Caco-2 (cell line): ENCODE data around the gene PCIF1. TPM values are rescaled to one million over a fixed set of nuclear protein-coding genes. Genes with fewer than 3 reads are reported as not detected.

Experiments
- BruUV-seq: library from RNA; stranded (reverse); fragments of 400-500 nt; replicated peaks from 2 replicates; lab custom pipeline; 2021; lab: Mats Ljungman, UMichigan
- CTCF ChIA-PET: fragments of 300-600 bp; sonication (Branson Sonifier 250); formaldehyde crosslinking; loops from one replicate; lab custom pipeline; 2022; ENCODE audit warnings: antibody characterized with exemption; lab: Charles Lee
- POLR2A ChIA-PET: fragments of 300-600 bp; sonication (Branson Sonifier 250); formaldehyde crosslinking; loops from one replicate; lab custom pipeline; 2022; ENCODE audit warnings: antibody characterized with exemption; lab: Charles Lee
- DNase-seq, 2 experiments: peaks; one replicate each; pipeline versions ENCODE4 v3.0.0 to v3.0.0-alpha.2; 2020 to 2022
- H3K27me3 ChIP-seq: replicated peaks from 2 replicates; pipeline ENCODE4 v1.6.0; 2011; ENCODE audit warnings: low read length; ENCODE audit not compliant: control insufficient read depth, insufficient read depth
- H3K36me3 ChIP-seq: 2 replicates; pipeline ENCODE4 v1.5.1; 2011; ENCODE audit warnings: low read length; ENCODE audit not compliant: control insufficient read depth, insufficient read depth
- H3K4me1 ChIP-seq: fragments of 250-450 bp; sonication (Bioruptor Pico); 2 replicates; pipeline ENCODE4 v1.5.1; 2020; ENCODE audit warnings: mild to moderate bottlenecking
- H3K4me3 ChIP-seq: 2 replicates; pipeline ENCODE4 v1.5.1; 2011; ENCODE audit warnings: low read depth, mild to moderate bottlenecking, control low read depth, low read length
- H3K9me3 ChIP-seq: fragments of 250-450 bp; sonication (Bioruptor Pico); 2 replicates; pipeline ENCODE4 v1.5.1; 2020; ENCODE audit warnings: mild to moderate bottlenecking, moderate library complexity
- H3K27ac Mint-ChIP-seq: one replicate; pipeline ENCODE4 v1.8.0; 2022; ENCODE audit warnings: mixed read lengths; ENCODE audit not compliant: unreplicated experiment
- H3K27me3 Mint-ChIP-seq: one replicate; pipeline ENCODE4 v1.8.0; 2022; ENCODE audit warnings: mixed read lengths; ENCODE audit not compliant: insufficient read depth, unreplicated experiment
- H3K36me3 Mint-ChIP-seq: one replicate; pipeline ENCODE4 v1.8.0; 2022; ENCODE audit warnings: mild to moderate bottlenecking, mixed read lengths; ENCODE audit not compliant: insufficient read depth, unreplicated experiment
- H3K4me1 Mint-ChIP-seq: one replicate; pipeline ENCODE4 v1.8.0; 2022; ENCODE audit warnings: low read depth, mixed read lengths; ENCODE audit not compliant: unreplicated experiment
- H3K4me3 Mint-ChIP-seq: one replicate; pipeline ENCODE4 v1.8.0; 2022; ENCODE audit warnings: mild to moderate bottlenecking, moderate library complexity, mixed read lengths; ENCODE audit not compliant: unreplicated experiment
- H3K9me3 Mint-ChIP-seq: one replicate; pipeline ENCODE4 v1.8.0; 2022; ENCODE audit warnings: mixed read lengths; ENCODE audit not compliant: unreplicated experiment
- CTCF ChIP-seq, 2 experiments: fragments of 200-600 bp in 1 of 2; IDR thresholded peaks; 1 replicate in 1 of 2; 2 replicates in 1 of 2; pipeline versions ENCODE4 v1.5.1 to v1.8.0; 2011 to 2022; ENCODE audit warnings: antibody characterized with exemption in 1 of 2, control low read depth in 1 of 2, inconsistent platforms in 1 of 2, low read depth in 1 of 2, low read length in 1 of 2, mild to moderate bottlenecking in 1 of 2, moderate library complexity in 1 of 2; ENCODE audit not compliant: insufficient read depth in 1 of 2, severe bottlenecking in 1 of 2, unreplicated experiment in 1 of 2
- intact Hi-C: fragments of 100-400 bp; cut with micrococcal nuclease; formaldehyde crosslinking; loops from one replicate; pipeline ENCODE4 v1.10.0; 2022; ENCODE audit not compliant: unreplicated experiment
- total RNA-seq: library from RNA; stranded (reverse); gene quantifications from 2 replicates; pipeline ENCODE4 v1.2.3, GENCODE V29; 2022

Gene PCIF1
- total RNA-seq, 1 experiment from 2014 or later, result 75.9 TPM

DNA sequence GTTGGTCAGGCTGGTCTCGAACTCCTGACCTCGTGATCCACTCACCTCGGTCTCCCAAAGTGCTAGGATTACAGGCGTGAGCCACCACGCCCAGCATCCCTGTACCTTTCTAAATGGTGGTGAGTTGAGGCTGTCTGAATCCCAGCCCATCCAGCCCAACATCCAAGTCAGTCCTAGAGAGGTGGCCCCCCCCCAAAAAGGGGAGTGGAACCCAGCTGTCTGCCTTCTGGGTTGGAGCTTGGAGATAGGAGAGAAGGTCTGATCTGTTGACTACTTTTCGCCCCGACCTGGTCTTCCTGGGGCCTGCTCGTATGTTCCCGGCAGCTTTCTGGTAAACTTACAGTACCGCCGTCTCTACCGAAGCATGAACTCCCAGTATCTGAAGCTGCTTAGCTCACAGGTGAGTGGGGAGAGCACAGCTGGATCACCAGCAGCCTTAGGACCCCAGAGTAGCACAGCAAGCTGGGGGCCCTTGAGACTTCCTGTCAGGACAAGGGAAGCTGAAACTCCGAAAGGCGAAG lies 37.8 kb upstream of the PCIF1 start:
- DNase-seq, result no peak
- H3K27me3 Mint-ChIP-seq, result no peaks in the 10 kb centered on the region
- Histone ChIP-seq H3K4me3 (no peak overlapping the region), H3K4me1 (peaks cover 6% of the 10 kb centered on the region), H3K27me3 (no peaks in the 10 kb centered on the region), H3K36me3 (peaks cover 13% of the 10 kb centered on the region), H3K9me3 (no peaks in the 10 kb centered on the region)
- H3K4me3 Mint-ChIP-seq, result no peak overlapping the region
- H3K9me3 Mint-ChIP-seq, result no peaks in the 10 kb centered on the region
- BruUV-seq, result no TSS peak
- ChIA-PET CTCF (no interaction called here), POLR2A (no interaction called here)
- H3K27ac Mint-ChIP-seq, result no peak overlapping the region
- no peak for TF ChIP-seq CTCF (IDR thresholded peaks at IDR 0.05; ENCODE audit: insufficient read depth in 1 of 2, low read depth in 1 of 2, low read length in 1 of 2, severe bottlenecking in 1 of 2, unreplicated experiment in 1 of 2)
- peaks cover 55% of the 10 kb centered on the region for H3K36me3 Mint-ChIP-seq
- peaks cover 23% of the 10 kb centered on the region for H3K4me1 Mint-ChIP-seq
- intact Hi-C loops, result no loop called here

DNA sequence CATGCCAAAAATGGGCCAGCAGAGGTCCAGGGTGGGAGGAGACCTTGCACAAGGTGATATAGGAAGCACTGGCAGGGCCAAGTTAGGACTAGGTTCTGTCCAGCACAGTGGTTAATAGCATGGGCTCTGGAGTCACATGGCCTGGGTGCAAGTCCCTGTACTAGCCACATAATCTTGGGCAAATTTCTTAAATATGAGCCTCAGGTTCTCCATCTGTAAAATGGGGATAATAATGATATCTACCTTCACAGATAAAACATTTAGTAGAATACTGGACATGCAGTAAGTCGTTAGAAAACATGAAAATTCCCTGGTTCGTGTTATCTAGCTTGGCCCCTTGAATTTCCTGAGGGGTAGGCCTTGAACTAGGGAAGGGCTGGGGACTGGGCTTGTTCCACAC lies 37.2 kb upstream of the PCIF1 start:
- no peak overlapping the region for H3K4me3 ChIP-seq
- Mint-ChIP-seq H3K36me3 (peaks cover 49% of the 10 kb centered on the region), H3K4me3 (no peak overlapping the region), H3K4me1 (peaks cover 18% of the 10 kb centered on the region), H3K27me3 (no peaks in the 10 kb centered on the region), H3K9me3 (no peaks in the 10 kb centered on the region), H3K27ac (no peak overlapping the region)
- H3K27me3 ChIP-seq, result no peaks in the 10 kb centered on the region
- peaks cover under 1% of the 10 kb centered on the region; the same call in 1 of the 2 replicates for H3K4me1 ChIP-seq
- no peak for DNase-seq
- peaks cover 13% of the 10 kb centered on the region for H3K36me3 ChIP-seq
- no peaks in the 10 kb centered on the region for H3K9me3 ChIP-seq
- intact Hi-C loops, result no loop called here
- POLR2A ChIA-PET, result no interaction called here
- CTCF ChIA-PET, result no interaction called here
- TF ChIP-seq CTCF (IDR thresholded peaks at IDR 0.05; ENCODE audit: insufficient read depth in 1 of 2, low read depth in 1 of 2, low read length in 1 of 2, severe bottlenecking in 1 of 2, unreplicated experiment in 1 of 2), result no peak
- BruUV-seq, result no TSS peak

- Histone ChIP-seq H3K4me3 (no peak overlapping the region), H3K4me1 (no peaks in the 10 kb centered on the region), H3K27me3 (no peaks in the 10 kb centered on the region), H3K36me3 (peaks cover 12% of the 10 kb centered on the region), H3K9me3 (no peaks in the 10 kb centered on the region)
- Mint-ChIP-seq H3K9me3 (no peaks in the 10 kb centered on the region), H3K4me3 (no peak overlapping the region), H3K36me3 (peaks cover 45% of the 10 kb centered on the region), H3K4me1 (peaks cover 14% of the 10 kb centered on the region), H3K27ac (no peak overlapping the region), H3K27me3 (no peaks in the 10 kb centered on the region)
- intact Hi-C loops, result no loop called here
- DNase-seq, result no peak
- POLR2A ChIA-PET, result no interaction called here
- no TSS peak for BruUV-seq
- no peak for TF ChIP-seq CTCF (IDR thresholded peaks at IDR 0.05; ENCODE audit: insufficient read depth in 1 of 2, low read depth in 1 of 2, low read length in 1 of 2, severe bottlenecking in 1 of 2, unreplicated experiment in 1 of 2)
- CTCF ChIA-PET, result no interaction called here
These were observed 36.8 kb upstream of the PCIF1 start for GRCh38 chr20:45897692-45898091.
